Type B pancreatic cell (in vitro differentiated cells): ENCODE data around the gene DCLK1. TPM values are rescaled to one million over a fixed set of nuclear protein-coding genes. Genes with fewer than 3 reads are reported as not detected.

ENCODE experiments used
- DNase-seq: peaks from one replicate; pipeline ENCODE4 v3.0.0; 2021; ENCODE audit warnings: mixed read lengths; ENCODE audit not compliant: unreplicated experiment; ENCODE audit errors: extremely low spot score
- H3K27ac Mint-ChIP-seq: 2 replicates; pipeline ENCODE4 v1.8.0; 2021; ENCODE audit warnings: mild to moderate bottlenecking, mixed read lengths
- H3K27me3 Mint-ChIP-seq: 2 replicates; pipeline ENCODE4 v1.8.0; 2021; ENCODE audit warnings: mixed read lengths
- H3K36me3 Mint-ChIP-seq: 2 replicates; pipeline ENCODE4 v1.8.0; 2021; ENCODE audit warnings: mixed read lengths
- H3K4me1 Mint-ChIP-seq: one replicate; pipeline ENCODE4 v1.8.0; 2021; ENCODE audit warnings: mixed read lengths; ENCODE audit not compliant: unreplicated experiment
- H3K4me3 Mint-ChIP-seq: 2 replicates; pipeline ENCODE4 v1.8.0; 2021; ENCODE audit warnings: mild to moderate bottlenecking, mixed read lengths
- H3K9me3 Mint-ChIP-seq: 2 replicates; pipeline ENCODE4 v1.8.0; 2021; ENCODE audit warnings: mixed read lengths
- total RNA-seq: library from RNA; stranded (reverse); gene quantifications from 2 replicates; pipeline ENCODE4 v1.2.1, GENCODE V29; 2021; ENCODE audit warnings: low replicate concordance
- TF ChIP-seq, protein P1 (sequence below): fragments of 200-600 bp; sonication (generic); conservative IDR thresholded peaks from 2 replicates; pipeline ENCODE4 v1.5.0; 2021; ENCODE audit warnings: antibody characterized with exemption, mild to moderate bottlenecking

Gene DCLK1
- total RNA-seq, 1 donor from 2014 or later, result 47.1 TPM

DNA sequence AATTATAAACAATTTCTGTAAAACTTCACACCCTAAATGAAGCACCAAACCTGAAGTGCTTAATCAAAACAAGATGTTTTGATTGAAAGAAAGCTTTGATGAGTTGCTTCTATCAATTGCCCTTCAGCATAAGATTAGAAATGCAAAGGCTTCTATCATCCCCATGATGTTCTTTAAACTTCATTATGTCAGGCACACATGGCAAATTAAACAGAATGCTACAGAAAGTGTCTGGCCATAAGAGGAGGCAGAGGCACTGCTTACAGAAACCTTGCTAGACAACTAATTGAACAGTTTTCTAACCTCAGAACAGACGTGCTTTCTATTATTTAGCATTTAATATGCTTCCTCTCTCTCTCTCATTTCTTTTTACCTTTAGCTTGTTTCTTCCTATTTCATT lies 228.1 kb downstream of the DCLK1 start:
- H3K36me3 Mint-ChIP-seq, result no peaks in the 10 kb centered on the region
- H3K4me3 Mint-ChIP-seq, result no peak overlapping the region
- TF ChIP-seq, protein P1, sequence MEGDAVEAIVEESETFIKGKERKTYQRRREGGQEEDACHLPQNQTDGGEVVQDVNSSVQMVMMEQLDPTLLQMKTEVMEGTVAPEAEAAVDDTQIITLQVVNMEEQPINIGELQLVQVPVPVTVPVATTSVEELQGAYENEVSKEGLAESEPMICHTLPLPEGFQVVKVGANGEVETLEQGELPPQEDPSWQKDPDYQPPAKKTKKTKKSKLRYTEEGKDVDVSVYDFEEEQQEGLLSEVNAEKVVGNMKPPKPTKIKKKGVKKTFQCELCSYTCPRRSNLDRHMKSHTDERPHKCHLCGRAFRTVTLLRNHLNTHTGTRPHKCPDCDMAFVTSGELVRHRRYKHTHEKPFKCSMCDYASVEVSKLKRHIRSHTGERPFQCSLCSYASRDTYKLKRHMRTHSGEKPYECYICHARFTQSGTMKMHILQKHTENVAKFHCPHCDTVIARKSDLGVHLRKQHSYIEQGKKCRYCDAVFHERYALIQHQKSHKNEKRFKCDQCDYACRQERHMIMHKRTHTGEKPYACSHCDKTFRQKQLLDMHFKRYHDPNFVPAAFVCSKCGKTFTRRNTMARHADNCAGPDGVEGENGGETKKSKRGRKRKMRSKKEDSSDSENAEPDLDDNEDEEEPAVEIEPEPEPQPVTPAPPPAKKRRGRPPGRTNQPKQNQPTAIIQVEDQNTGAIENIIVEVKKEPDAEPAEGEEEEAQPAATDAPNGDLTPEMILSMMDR, result no peak
- H3K4me1 Mint-ChIP-seq, result no peaks in the 10 kb centered on the region
- H3K27me3 Mint-ChIP-seq, result peaks cover under 1% of the 10 kb centered on the region
- peaks cover 2% of the 10 kb centered on the region for H3K9me3 Mint-ChIP-seq
- DNase-seq, result no peak
- H3K27ac Mint-ChIP-seq, result no peak overlapping the region

DNA sequence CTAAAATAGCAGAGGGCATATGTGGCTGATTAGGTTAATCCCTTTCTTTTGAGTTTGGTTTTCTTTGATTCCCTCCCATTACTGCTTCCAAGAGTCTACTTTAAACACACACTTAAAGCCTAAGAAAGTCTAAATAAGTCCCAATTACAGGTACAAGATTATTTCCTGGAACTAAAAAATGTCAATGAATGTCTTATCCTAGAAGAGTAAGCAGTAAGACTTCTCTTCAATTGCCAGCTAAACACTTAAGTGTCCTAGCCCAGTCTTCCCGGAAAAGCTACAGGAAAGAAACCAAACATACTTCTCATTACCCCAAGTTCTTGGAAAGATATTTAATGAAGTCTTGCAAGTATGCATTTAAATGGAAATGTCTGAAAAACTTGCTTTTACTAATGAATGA lies 233.1 kb downstream of the DCLK1 start:
- Mint-ChIP-seq H3K4me1 (no peaks in the 10 kb centered on the region), H3K27me3 (peaks cover 10% of the 10 kb centered on the region), H3K9me3 (peaks cover 3% of the 10 kb centered on the region), H3K4me3 (no peak overlapping the region), H3K36me3 (no peaks in the 10 kb centered on the region), H3K27ac (no peak overlapping the region)
- TF ChIP-seq, protein P1, result no peak
- DNase-seq, result no peak

DNA sequence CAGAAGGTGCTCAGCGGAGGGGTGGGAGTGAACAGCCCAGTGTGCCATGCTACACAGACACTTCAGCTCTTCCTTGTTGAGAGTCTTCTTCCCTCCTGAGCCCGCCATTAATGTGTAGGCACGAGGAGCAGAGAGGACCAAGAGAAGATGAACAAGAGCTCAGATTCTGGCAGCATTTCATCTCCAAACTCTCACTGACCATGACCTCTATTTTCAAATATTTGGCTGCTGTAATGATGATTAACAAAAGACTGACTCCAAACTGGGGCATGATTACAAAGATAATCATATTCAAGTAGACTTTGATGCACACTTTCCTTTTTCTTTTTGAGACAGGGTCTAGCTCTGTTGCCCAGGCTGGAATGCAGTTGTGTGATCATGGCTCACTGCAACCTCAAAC lies 236.5 kb downstream of the DCLK1 start:
- Mint-ChIP-seq H3K4me1 (peaks cover 9% of the 10 kb centered on the region), H3K27me3 (peaks cover 17% of the 10 kb centered on the region), H3K36me3 (no peaks in the 10 kb centered on the region), H3K27ac (no peak overlapping the region), H3K9me3 (peaks cover 3% of the 10 kb centered on the region), H3K4me3 (no peak overlapping the region)
- TF ChIP-seq, protein P1, result no peak
- peak; percentile 32 for DNase-seq

DNA sequence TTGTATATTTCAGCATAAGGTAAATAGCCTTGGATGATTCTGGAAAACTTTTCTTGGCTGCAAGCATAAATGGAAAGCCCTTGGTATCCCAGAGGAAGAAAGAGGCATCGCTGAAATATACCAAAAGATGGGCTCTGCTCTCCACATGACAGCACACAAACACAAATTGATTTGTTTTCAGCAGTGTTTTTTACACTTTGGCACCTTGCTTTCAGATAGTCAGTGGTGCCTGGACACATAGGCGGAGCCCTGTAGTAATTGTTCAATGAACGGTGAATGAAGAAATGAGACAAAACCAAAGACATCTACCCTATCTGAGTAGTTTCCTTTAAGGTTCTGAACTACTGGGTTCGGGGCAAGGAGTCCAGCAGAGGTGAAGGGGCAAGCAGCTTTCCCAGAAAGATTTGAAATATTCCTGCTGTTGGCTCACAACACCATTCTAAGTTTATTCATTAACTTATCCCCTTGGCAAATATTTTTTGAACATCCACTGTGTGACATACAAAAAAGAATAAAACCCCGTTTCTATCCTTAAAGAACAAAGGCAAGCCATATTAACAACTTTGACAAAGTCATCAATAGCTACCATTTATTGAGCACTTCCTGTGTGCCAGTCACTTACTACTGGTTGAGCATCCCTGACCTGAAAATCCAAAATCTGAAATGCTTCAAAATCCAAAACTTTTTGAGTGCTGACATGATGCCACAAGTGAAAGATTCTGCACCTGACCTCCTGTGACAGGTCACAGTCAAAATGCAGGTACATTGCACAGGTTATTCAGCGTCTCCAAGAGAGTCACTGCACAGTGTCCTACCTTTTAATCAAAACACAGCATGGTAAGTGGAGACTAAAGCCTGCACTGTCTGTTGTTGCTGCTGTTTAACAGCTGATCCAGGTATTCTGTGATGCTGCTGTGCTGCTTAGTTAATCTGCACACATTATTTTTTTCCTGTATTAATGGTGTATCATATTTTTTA lies 238.1 kb downstream of the DCLK1 start:
- H3K36me3 Mint-ChIP-seq, result no peaks in the 10 kb centered on the region
- DNase-seq, result no peak
- H3K4me1 Mint-ChIP-seq, result peaks cover 23% of the 10 kb centered on the region
- H3K9me3 Mint-ChIP-seq, result peaks cover 2% of the 10 kb centered on the region
- H3K27me3 Mint-ChIP-seq, result peaks cover 16% of the 10 kb centered on the region
- H3K27ac Mint-ChIP-seq, result no peak overlapping the region
- TF ChIP-seq, protein P1, result no peak
- H3K4me3 Mint-ChIP-seq, result no peak overlapping the region

DNA sequence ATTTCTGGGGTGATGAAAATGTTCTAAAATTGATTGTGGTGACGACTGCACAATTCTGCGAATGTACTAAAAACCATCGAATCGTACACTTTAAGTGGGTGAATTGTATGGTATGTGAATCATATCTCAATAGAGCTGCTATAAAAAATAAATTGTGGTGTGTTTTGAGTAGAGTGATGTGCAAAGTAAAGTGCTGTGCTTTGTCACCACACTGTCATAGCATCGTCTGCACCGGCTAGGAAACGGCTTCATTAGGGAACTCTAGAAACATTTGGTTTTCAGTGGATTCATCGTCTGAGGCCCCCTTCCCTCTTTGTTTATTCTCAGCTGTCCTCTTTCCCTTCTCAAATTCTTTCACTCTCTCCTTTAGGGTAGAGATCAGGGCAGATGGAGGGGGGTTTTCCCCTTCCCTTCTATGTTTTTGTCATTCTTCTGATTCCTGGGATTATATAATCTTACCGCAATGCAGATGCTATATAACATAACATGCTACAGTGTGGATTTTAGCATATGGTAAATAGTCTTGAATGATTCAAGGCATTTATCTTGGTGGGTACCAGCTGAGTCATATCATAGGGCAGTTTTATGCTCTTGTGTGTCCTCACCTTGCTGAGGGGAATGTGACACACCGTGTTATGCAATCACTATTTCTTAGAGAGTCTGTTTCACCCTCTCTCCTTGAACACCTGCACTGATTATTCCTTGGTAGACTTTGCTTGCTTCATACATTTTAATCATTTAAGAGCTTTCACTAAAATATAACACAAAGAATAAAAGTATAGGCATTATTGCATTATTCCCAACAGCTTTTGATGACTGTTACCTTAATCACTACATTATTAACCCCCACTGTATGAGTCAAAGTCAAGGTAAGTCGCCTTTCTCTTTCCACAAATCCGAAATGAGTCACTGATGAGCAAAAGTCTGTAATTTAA lies 239.4 kb downstream of the DCLK1 start:
- DNase-seq, result no peak
- Mint-ChIP-seq H3K4me3 (no peak overlapping the region), H3K9me3 (no peaks in the 10 kb centered on the region)

More for the DNA sequence above, 239.4 kb downstream of the DCLK1 start:
- TF ChIP-seq, protein P1, result no peak
- Mint-ChIP-seq H3K4me1 (peaks cover 30% of the 10 kb centered on the region), H3K36me3 (no peaks in the 10 kb centered on the region), H3K27me3 (peaks cover 13% of the 10 kb centered on the region), H3K27ac (no peak overlapping the region)
